Measurements from ENCODE around the gene LAMTOR5.
"Not testable (repeated sequence)": the region's sequence is repeated elsewhere in the genome, so short reads cannot be mapped to it uniquely, and the experiment has no call there.

Gene LAMTOR5

DNA sequence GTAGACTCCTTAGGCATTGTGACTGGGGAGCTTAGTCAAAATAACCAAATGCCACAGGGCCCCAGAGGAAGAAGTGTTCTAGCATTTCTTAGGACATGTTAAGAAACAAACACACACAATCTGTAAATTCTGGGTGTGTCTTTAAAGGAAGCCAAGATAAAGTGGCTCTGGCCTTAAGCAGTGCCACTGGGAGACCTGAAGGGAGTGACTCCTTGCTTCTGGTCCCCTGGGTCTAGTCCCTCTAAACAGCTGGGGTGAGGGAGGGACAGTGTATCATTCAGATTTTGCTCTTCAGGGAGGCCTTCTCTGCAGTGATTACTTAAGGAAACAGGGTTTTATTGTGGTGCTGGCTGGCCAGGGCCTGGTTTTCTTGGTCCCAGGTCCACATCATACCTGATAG lies 34.4 kb upstream of the LAMTOR5 start:
- no peaks in the 10 kb centered on the region for H3K27me3 ChIP-seq (ENCODE audit: insufficient read depth, low read length, poor library complexity)
- no peak overlapping the region for H3K9ac ChIP-seq (ENCODE audit: low read length)
- H4K8ac ChIP-seq (ENCODE audit: low read depth, low read length), result no peak overlapping the region
- H3K18ac ChIP-seq (ENCODE audit: low read length), result no peak overlapping the region
- no peak overlapping the region for H2BK15ac ChIP-seq (replicated peaks; ENCODE audit: low read depth)
- peaks cover 18% of the 10 kb centered on the region for H3K4me1 ChIP-seq (ENCODE audit: control insufficient read depth, low read depth, low read length)
- H4K5ac ChIP-seq (ENCODE audit: low read length), result no peak overlapping the region
- no peak overlapping the region for H3K56ac ChIP-seq (ENCODE audit: low read length)
- H2BK5ac ChIP-seq (ENCODE audit: low read length), result no peak overlapping the region
- H3K4me3 ChIP-seq (ENCODE audit: low read length), result no peak overlapping the region
- H3K23ac ChIP-seq (ENCODE audit: low read length), result peak overlapping the region; percentile 31
- H3K79me2 ChIP-seq (ENCODE audit: control insufficient read depth, insufficient read depth, low read length), result no peaks in the 10 kb centered on the region
- H3K79me1 ChIP-seq (ENCODE audit: low read length), result no peaks in the 10 kb centered on the region
- DNase-seq, result no peak
- H3K4ac ChIP-seq (ENCODE audit: low read depth, low read length), result no peak overlapping the region
- no peaks in the 10 kb centered on the region for H3K36me3 ChIP-seq (ENCODE audit: control insufficient read depth, insufficient read depth, low read length)
- no peak overlapping the region for H2BK120ac ChIP-seq (ENCODE audit: low read depth, low read length)
- no peak overlapping the region for H2AK5ac ChIP-seq (ENCODE audit: low read length)
- no peak overlapping the region for H3K4me2 ChIP-seq (ENCODE audit: low read length)
- H3K27ac ChIP-seq (ENCODE audit: low read depth, low read length), result no peak overlapping the region

DNA sequence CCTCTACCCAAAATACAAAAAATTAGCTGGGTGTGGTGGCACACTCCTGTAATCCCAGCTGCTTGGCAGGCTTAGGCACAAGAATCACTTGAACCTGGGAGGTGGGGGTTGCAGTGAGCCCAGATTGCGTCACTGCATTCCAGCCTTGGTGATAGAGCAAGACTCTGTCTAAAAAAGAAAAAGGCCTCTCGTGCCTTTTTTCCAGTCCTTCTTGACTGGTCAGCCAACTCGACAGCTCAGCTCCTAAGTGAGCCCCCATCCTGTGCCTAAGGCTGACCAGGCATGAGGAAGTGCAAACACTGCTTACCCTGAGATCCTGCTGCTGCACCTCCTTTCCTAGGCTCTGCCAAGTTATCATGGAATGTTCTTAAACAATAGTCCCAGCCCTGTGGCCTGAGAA lies 33.4 kb upstream of the LAMTOR5 start:
- no peak overlapping the region for H3K9ac ChIP-seq (ENCODE audit: low read length)
- H4K8ac ChIP-seq (ENCODE audit: low read depth, low read length), result no peak overlapping the region
- H3K4me2 ChIP-seq (ENCODE audit: low read length), result no peak overlapping the region
- H4K5ac ChIP-seq (ENCODE audit: low read length), result no peak overlapping the region
- H3K4ac ChIP-seq (ENCODE audit: low read depth, low read length), result no peak overlapping the region
- H2BK15ac ChIP-seq (replicated peaks; ENCODE audit: low read depth), result no peak overlapping the region
- no peak overlapping the region for H2BK120ac ChIP-seq (ENCODE audit: low read depth, low read length)
- WGBS (ENCODE audit: extremely low coverage, insufficient coverage, low lambda C conversion rate), result no CpG with 5 or more reads among the region's 3 CpGs
- no peak overlapping the region for H3K23ac ChIP-seq (ENCODE audit: low read length)
- DNase-seq, result no peak
- no peak overlapping the region for H2BK5ac ChIP-seq (ENCODE audit: low read length)
- no peak overlapping the region for H3K27ac ChIP-seq (ENCODE audit: low read depth, low read length)
- no peaks in the 10 kb centered on the region for H3K27me3 ChIP-seq (ENCODE audit: insufficient read depth, low read length, poor library complexity)
- H3K18ac ChIP-seq (ENCODE audit: low read length), result peak overlapping the region; percentile 20
- H3K79me1 ChIP-seq (ENCODE audit: low read length), result no peaks in the 10 kb centered on the region
- no peak overlapping the region for H3K56ac ChIP-seq (ENCODE audit: low read length)
- H3K4me3 ChIP-seq (ENCODE audit: low read length), result no peak overlapping the region
- H3K79me2 ChIP-seq (ENCODE audit: control insufficient read depth, insufficient read depth, low read length), result no peaks in the 10 kb centered on the region
- H3K4me1 ChIP-seq (ENCODE audit: control insufficient read depth, low read depth, low read length), result peaks cover 21% of the 10 kb centered on the region
- H3K36me3 ChIP-seq (ENCODE audit: control insufficient read depth, insufficient read depth, low read length), result no peaks in the 10 kb centered on the region
- H2AK5ac ChIP-seq (ENCODE audit: low read length), result no peak overlapping the region

DNA sequence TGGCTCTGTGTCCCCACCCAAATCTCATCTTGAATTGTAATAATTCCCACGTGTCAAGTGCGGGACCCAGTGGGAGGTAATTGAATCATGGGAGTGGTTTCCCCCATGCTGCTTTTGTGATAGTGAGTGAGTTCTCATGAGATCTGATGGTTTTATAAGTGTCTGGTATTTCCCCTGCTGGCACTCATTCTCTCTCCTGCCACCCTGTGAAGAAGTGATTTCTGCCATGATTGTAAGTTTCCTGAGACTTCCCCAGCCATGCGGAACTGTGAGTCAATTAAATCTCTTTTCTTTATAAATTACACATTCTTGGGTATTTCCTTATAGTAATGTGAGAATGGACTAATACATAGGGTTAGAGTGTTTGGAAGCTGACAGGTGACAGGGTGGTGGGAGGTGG lies 32.4 kb upstream of the LAMTOR5 start:
- not testable (repeated sequence) for H3K4me3 ChIP-seq (ENCODE audit: low read length); H2BK15ac ChIP-seq (replicated peaks; ENCODE audit: low read depth)

DNA sequence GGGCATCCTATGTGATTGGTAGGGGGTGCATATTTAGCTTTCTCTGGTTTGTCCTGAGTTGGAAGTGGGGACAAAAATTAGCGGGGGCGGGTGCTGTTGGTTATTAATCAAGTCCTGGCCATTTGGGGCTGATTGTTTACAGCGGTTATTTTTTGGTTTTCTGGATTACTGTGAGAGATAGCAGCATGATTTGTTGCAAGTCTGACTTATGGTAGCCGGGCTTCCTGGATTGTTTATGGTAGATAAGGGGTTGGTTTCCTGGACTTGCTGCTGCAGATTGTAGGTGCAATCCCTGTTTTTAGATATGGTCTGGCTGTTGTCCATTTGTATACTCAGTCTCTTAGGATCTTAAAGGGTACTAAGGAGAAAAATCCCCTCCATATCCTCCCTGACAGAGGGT lies 31.4 kb upstream of the LAMTOR5 start:
- Histone ChIP-seq H3K27ac (ENCODE audit: low read depth, low read length) (no peak overlapping the region), H2BK15ac (replicated peaks; ENCODE audit: low read depth) (no peak overlapping the region), H3K56ac (ENCODE audit: low read length) (no peak overlapping the region), H3K23ac (ENCODE audit: low read length) (no peak overlapping the region), H3K4me1 (ENCODE audit: control insufficient read depth, low read depth, low read length) (peaks cover 28% of the 10 kb centered on the region), H2BK120ac (ENCODE audit: low read depth, low read length) (peak overlapping the region; percentile 8), H4K8ac (ENCODE audit: low read depth, low read length) (no peak overlapping the region), H3K36me3 (ENCODE audit: control insufficient read depth, insufficient read depth, low read length) (no peaks in the 10 kb centered on the region), H3K27me3 (ENCODE audit: insufficient read depth, low read length, poor library complexity) (no peaks in the 10 kb centered on the region), H3K9ac (ENCODE audit: low read length) (no peak overlapping the region), H3K18ac (ENCODE audit: low read length) (no peak overlapping the region), H2BK5ac (ENCODE audit: low read length) (no peak overlapping the region), H3K4me3 (ENCODE audit: low read length) (no peak overlapping the region), H4K5ac (ENCODE audit: low read length) (no peak overlapping the region), H2AK5ac (ENCODE audit: low read length) (no peak overlapping the region), H3K4me2 (ENCODE audit: low read length) (no peak overlapping the region), H3K4ac (ENCODE audit: low read depth, low read length) (no peak overlapping the region), H3K79me2 (ENCODE audit: control insufficient read depth, insufficient read depth, low read length) (no peaks in the 10 kb centered on the region), H3K79me1 (ENCODE audit: low read length) (no peaks in the 10 kb centered on the region)
- WGBS (ENCODE audit: extremely low coverage, insufficient coverage, low lambda C conversion rate), result no CpG with 5 or more reads among the region's 4 CpGs
- no peak for DNase-seq

More for the DNA sequence above, 32.4 kb upstream of the LAMTOR5 start:
- DNase-seq; H3K36me3 ChIP-seq (ENCODE audit: control insufficient read depth, insufficient read depth, low read length); H4K5ac ChIP-seq (ENCODE audit: low read length); H2AK5ac ChIP-seq (ENCODE audit: low read length); H3K23ac ChIP-seq (ENCODE audit: low read length); H3K4ac ChIP-seq (ENCODE audit: low read depth, low read length); H3K18ac ChIP-seq (ENCODE audit: low read length); H3K27me3 ChIP-seq (ENCODE audit: insufficient read depth, low read length, poor library complexity); H3K4me2 ChIP-seq (ENCODE audit: low read length); H4K8ac ChIP-seq (ENCODE audit: low read depth, low read length); H3K9ac ChIP-seq (ENCODE audit: low read length); H3K27ac ChIP-seq (ENCODE audit: low read depth, low read length); H2BK5ac ChIP-seq (ENCODE audit: low read length); H3K79me1 ChIP-seq (ENCODE audit: low read length); H3K56ac ChIP-seq (ENCODE audit: low read length); H2BK120ac ChIP-seq (ENCODE audit: low read depth, low read length); H3K79me2 ChIP-seq (ENCODE audit: control insufficient read depth, insufficient read depth, low read length): not testable (repeated sequence)
- no CpG with 5 or more reads among the region's 3 CpGs for WGBS (ENCODE audit: extremely low coverage, insufficient coverage, low lambda C conversion rate)
- H3K4me1 ChIP-seq (ENCODE audit: control insufficient read depth, low read depth, low read length), result peaks cover 25% of the 10 kb centered on the region

DNA sequence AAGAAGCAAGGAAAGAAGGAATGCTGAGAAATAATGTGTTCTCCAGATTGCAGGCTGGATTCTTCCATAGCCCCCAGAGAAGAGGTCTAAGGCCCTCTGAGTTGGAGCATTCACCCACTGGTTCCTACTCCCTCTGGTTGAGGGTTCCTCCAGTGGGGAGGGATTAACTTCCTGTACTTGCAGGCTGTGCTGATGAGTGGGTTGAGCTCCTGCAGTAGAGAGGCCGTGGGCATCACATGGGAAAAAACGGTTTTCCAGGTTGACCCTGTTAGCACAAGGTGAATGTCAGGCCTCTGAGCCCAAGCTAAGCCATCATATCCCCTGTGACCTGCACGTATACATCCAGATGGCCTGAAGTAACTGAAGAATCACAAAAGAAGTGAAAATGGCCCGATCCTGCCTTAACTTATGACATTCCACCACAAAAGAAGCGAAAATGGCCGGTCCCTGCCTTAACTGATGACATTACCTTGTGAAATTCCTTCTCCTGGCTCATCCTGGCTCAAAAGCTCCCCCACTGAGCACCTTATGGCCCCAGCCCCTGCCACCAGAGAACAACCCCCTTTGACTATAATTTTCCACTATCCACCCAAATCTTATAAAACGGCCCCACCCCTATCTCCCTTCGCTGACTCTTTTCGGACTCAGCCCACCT lies 30.3 kb upstream of the LAMTOR5 start:
- WGBS (ENCODE audit: extremely low coverage, insufficient coverage, low lambda C conversion rate), result no CpG with 5 or more reads among the region's 9 CpGs
- H3K56ac ChIP-seq (ENCODE audit: low read length); H3K36me3 ChIP-seq (ENCODE audit: control insufficient read depth, insufficient read depth, low read length); H3K4me3 ChIP-seq (ENCODE audit: low read length); H3K9ac ChIP-seq (ENCODE audit: low read length); H3K27me3 ChIP-seq (ENCODE audit: insufficient read depth, low read length, poor library complexity); H3K79me1 ChIP-seq (ENCODE audit: low read length); H4K5ac ChIP-seq (ENCODE audit: low read length); H3K23ac ChIP-seq (ENCODE audit: low read length); H2BK5ac ChIP-seq (ENCODE audit: low read length); H2BK15ac ChIP-seq (replicated peaks; ENCODE audit: low read depth); H2AK5ac ChIP-seq (ENCODE audit: low read length); H3K4me2 ChIP-seq (ENCODE audit: low read length); H3K79me2 ChIP-seq (ENCODE audit: control insufficient read depth, insufficient read depth, low read length): not testable (repeated sequence)
- Histone ChIP-seq H3K4me1 (ENCODE audit: control insufficient read depth, low read depth, low read length) (peaks cover 34% of the 10 kb centered on the region), H3K27ac (ENCODE audit: low read depth, low read length) (peak overlapping the region; percentile 69), H3K4ac (ENCODE audit: low read depth, low read length) (peak overlapping the region; percentile 88), H2BK120ac (ENCODE audit: low read depth, low read length) (peak overlapping the region; percentile 34), H3K18ac (ENCODE audit: low read length) (peak overlapping the region; percentile 76), H4K8ac (ENCODE audit: low read depth, low read length) (peak overlapping the region; percentile 13)
- peak; percentile 64 for DNase-seq

DNA sequence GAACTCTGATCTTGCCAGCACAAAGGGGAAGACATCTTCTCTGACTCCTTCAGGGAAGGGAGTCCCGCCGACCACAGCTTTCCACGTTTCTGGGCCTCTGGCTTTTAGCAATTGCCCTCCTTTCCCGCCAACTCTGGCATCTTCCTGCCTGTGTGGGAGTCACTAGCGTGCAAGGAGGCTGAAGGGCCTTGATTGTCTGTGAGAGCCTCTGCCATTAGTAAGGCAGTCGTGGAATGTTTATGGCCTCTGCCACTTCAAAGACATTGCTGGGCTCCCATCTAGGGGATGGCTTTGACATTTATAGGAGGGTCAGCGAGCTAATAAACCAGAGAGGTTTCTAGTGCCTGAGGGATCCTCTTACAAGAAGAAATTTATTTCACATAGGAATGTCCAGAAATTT lies 29.1 kb upstream of the LAMTOR5 start:
- Histone ChIP-seq H3K36me3 (ENCODE audit: control insufficient read depth, insufficient read depth, low read length) (no peaks in the 10 kb centered on the region), H3K4me3 (ENCODE audit: low read length) (no peak overlapping the region), H2BK15ac (replicated peaks; ENCODE audit: low read depth) (no peak overlapping the region), H4K5ac (ENCODE audit: low read length) (no peak overlapping the region), H3K4me1 (ENCODE audit: control insufficient read depth, low read depth, low read length) (peaks cover 34% of the 10 kb centered on the region), H2AK5ac (ENCODE audit: low read length) (no peak overlapping the region), H3K9ac (ENCODE audit: low read length) (no peak overlapping the region), H3K79me1 (ENCODE audit: low read length) (no peaks in the 10 kb centered on the region), H3K27me3 (ENCODE audit: insufficient read depth, low read length, poor library complexity) (no peaks in the 10 kb centered on the region), H3K79me2 (ENCODE audit: control insufficient read depth, insufficient read depth, low read length) (no peaks in the 10 kb centered on the region), H3K4me2 (ENCODE audit: low read length) (no peak overlapping the region), H3K23ac (ENCODE audit: low read length) (no peak overlapping the region), H4K8ac (ENCODE audit: low read depth, low read length) (no peak overlapping the region), H3K56ac (ENCODE audit: low read length) (peak overlapping the region; percentile 54), H3K18ac (ENCODE audit: low read length) (peak overlapping the region; percentile 76), H3K27ac (ENCODE audit: low read depth, low read length) (peak overlapping the region; percentile 5), H2BK120ac (ENCODE audit: low read depth, low read length) (no peak overlapping the region), H2BK5ac (ENCODE audit: low read length) (peak overlapping the region; percentile 14), H3K4ac (ENCODE audit: low read depth, low read length) (no peak overlapping the region)
- WGBS (ENCODE audit: extremely low coverage, insufficient coverage, low lambda C conversion rate), result no CpG with 5 or more reads among the region's 7 CpGs
- DNase-seq, result peak; percentile 94

All from mesendoderm (in vitro differentiated cells).